GM21381 (cell line): ENCODE measurements around the gene FHDC1.

ENCODE experiments used
- ATAC-seq: cut with Tn5 transposase; IDR thresholded peaks from one replicate; pipeline ENCODE4 v1.9.1; 2021; ENCODE audit warnings: mild to moderate bottlenecking, moderate library complexity; ENCODE audit not compliant: unreplicated experiment

Gene FHDC1

GRCh38 chr4:153002110-153002509 lies 66.0 kb downstream of the FHDC1 start:
- ATAC-seq: no peak

GRCh38 chr4:153004081-153004850 lies 68.1 kb downstream of the FHDC1 start:
- no peak for ATAC-seq

- ATAC-seq: no peak
Measured at GRCh38 chr4:153005899-153006381, 69.8 kb downstream of the FHDC1 start.

DNA sequence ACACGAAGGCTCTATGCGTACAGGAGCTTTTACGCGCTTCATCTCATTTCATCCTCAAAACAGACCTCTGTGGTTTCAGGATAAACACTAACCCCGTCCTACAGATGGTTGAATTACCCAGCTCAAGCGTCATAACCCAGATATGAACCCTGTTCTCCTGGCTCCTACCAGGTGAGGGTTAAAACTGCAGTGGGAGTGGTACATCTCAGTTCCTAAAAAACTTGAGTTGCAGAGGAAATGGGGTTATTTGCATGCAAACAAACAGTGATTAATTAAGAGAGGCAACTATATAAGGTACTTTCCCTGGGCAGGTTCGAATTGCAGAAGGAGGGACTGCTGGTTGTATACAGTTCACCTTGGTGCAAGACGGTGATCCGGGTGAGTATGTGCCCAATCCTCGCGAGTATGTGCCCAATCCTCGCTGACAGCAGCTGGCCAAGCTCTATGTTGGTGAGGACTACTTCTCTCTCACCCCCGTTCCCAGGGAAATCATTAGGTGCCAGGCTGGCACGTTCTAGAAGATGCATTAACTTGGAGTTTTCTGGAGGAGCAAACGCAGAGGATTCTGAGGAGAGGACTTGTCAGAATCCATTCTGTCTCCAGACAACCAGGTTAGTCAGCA lies 72.6 kb downstream of the FHDC1 start:
- peak; percentile 71 for ATAC-seq

DNA sequence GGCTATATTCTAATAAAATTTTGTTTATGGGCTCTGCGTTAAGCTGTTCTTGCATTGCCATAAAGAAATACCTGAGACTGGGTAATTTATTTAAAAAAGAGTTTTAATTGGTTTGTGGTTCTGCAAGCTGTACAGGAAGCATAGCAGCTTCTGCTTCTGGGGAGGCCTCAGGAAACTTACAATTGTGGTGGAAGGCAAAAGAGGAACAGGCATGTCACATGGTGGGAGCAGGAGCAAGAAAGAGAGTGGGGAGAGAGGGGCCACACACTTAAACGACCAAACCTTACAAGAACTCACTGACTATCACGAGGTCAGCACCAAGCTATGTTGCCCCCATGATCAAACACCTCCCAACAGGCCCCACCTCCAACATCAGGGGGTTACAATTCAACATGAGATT lies 74.0 kb downstream of the FHDC1 start:
- no peak for ATAC-seq

DNA sequence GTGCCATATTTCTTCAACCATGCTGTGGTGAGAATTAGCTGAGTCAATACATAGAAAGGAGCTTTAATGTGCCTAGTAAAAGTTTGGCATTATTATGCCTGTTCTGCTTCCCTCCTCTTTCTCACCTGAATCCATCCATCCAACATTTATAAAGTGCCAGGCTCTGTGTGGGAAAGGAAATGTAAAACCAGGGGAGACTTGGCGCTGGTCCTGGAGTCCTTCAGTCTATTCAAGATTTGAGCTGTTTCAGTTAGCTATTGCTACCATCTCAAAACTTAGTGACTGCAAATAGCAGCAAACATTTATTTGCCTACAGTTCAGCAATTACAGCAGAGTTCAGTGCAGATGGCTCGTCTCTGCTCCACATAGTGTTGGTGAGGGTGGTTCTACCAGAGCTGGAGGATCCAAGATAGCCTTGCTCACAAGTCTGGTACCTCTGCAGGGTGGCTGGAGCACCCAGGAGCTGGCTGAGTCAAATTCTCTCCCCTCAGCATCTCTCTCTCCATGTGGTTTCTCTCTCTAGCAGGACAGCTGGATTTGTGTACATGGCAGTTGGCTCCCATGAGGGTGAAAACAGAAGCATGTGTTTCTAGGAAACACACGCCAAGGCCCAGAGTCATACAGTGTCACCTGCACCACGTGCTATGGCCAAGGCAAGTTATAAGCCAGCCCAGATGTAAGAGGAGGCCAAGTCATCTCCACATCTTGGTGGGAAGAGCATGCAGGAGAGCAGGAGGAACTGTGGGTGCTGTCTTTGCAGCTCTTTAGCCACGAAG lies 77.3 kb downstream of the FHDC1 start:
- no peak for ATAC-seq

DNA sequence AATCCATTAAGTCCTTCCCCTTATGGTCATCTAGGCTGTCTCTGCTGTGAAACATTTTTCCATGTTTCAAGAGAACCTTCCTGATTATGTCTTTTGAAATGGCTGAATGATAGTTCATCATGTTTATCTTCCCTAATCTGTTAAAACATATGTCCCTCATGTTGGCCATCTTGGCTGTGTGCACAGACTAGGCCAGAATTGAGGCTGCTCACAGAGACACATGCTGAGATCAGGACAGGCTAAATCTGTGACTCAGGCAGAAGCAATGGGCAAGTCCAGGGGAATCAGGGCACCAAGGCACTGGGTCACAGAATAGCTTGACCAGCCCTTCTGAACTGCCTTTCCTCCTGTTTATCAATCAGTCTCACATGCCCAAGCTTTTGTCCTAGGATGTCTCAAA lies 78.3 kb downstream of the FHDC1 start:
- no peak for ATAC-seq

GRCh38 chr4:153016592-153016991 lies 80.5 kb downstream of the FHDC1 start:
- ATAC-seq: no peak

DNA sequence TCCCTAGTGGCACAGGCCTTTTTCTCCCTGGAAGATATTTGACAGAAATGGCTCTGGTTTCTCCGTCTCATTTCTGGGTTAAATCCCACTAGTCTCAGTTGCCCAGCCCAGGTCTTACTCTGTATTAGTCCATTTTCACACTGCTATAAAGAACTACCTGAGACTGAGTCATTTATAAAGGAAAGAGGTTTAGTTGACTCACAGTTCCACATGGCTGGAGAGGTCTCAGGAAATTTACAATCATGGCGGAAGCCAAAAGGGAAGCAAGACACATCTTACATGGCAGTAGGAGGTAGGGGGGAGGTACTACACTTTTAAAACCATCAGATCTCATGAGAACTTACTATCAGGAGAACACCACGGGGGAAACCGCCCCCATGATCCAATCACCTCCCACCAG lies 81.9 kb downstream of the FHDC1 start:
- ATAC-seq: no peak

DNA sequence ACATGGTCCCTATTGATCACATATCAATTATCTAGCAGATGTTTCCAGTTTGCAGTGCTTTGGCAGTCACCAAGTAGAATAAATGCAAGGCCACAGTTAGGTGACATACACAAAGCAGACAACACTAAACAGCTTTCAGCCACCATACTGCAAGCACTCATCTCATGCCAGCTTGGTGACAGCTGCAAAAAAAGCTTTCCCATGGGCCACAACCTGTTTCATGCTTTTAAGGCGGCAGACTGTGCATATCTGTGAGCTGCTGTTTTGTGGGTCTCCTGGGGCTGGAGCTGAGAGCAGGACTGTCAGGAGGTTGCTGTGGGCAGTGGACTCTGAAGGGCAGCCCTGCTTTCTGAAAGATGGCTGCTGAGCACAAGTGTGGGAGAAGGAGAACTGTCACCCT lies 82.6 kb downstream of the FHDC1 start:
- ATAC-seq: no peak

DNA sequence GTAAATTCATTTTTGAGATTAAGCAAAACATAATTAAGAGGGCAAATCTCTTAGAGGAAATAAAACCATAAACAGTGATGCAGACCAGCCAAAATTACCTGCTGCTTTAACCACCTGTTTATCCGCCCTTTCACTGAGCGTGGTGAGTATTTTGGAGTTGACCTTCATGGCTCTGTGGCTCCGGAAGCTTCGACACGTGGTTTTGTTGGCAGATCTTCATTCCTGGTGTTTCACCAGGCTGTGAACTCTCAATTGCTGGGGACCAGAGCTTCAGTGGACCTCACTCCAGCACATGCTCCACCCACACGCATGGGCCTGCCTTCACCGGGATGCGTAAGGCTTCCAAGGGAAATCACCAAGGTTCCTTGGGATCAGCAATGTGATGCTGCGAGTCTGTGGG lies 83.8 kb downstream of the FHDC1 start:
- ATAC-seq: no peak

DNA sequence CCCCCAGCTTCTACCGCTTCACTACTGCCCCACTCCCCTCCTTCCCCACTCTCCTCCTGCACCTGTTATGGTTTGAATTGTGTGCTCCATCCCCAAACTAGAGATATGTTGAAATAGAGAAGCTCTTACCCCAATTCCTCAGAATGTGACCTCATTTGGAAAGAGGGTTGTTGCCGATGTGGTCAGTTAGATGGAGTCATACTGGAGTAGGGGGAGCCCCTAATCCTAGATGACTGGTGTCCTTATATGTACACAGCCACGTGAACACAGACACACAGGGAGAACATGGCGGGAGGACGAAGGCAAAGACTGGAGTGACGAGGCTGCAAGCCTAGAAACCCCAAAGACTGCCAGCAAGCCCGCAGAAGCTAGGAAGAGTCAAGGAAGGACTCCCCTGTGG lies 84.3 kb downstream of the FHDC1 start:
- ATAC-seq: no peak

DNA sequence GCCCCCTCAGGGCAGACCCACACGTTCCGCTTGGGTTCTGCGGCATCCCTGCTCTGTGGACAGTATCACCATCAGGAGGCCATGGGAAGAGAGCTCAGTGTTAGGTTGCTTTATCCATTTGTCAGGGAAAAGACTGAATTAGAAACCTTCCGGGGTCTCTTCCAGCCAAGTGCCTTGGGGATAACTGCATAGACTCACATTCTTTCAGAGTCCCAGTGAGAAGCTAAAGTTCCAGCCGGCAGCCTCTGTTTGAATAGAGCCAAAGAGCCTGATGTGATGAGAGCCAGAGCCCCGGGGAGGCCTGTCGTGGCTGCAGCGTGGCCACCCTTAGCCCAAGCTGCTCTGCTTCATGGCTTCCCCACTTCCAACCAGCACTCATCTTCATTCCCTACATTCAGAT lies 85.2 kb downstream of the FHDC1 start:
- no peak for ATAC-seq

GRCh38 chr4:153022241-153022715 lies 86.2 kb downstream of the FHDC1 start:
- ATAC-seq: no peak

- no peak for ATAC-seq
Measured at GRCh38 chr4:153023139-153023538, 87.0 kb downstream of the FHDC1 start.

- ATAC-seq: no peak
Measured at GRCh38 chr4:153023692-153024394, 87.7 kb downstream of the FHDC1 start.

DNA sequence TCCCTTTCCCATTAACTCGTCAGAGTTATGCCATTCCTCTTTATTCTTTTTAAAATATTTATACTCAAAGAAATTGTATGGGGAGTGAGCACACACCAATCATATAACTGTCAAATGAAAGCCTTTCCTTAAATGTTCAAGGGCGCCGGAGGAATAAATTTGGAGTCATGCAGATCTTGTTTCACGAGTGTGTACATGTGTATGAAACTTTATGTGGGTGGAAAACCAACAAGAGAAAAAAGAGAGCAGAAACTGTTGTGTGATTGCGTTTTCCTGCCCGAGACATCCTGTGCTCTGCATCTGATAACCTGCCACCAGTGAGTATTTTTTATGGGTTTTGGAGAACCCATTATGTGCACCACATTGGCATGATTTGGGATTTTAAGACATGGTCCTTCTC lies 88.3 kb downstream of the FHDC1 start:
- ATAC-seq: no peak

DNA sequence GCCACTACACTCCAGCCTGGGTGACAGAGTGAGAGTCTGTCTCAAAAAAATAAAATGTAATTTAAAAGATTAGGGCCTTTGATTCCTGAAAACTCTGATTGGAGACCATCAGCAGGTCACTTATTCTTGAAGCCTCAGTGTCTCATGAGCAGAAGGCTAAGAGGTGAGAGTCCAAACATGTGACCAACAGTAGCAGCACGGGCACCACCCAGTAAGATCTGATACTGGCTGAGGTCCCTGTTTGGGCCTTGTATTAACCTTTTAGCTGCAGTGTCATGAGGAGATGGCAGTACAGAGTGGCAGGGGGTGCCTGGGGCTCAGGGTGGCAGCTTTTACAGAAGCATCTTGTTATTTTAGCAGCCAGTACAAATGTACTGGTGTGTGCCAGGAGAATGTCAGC lies 89.3 kb downstream of the FHDC1 start:
- ATAC-seq: no peak

GRCh38 chr4:153026591-153027346 lies 90.6 kb downstream of the FHDC1 start:
- ATAC-seq: no peak

GRCh38 chr4:153027866-153028265 lies 91.7 kb downstream of the FHDC1 start:
- no peak for ATAC-seq
